ENCODE data around the gene OR1L6.

OR1L6 gene, protein sequence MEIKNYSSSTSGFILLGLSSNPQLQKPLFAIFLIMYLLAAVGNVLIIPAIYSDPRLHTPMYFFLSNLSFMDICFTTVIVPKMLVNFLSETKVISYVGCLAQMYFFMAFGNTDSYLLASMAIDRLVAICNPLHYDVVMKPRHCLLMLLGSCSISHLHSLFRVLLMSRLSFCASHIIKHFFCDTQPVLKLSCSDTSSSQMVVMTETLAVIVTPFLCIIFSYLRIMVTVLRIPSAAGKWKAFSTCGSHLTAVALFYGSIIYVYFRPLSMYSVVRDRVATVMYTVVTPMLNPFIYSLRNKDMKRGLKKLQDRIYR

DNA sequence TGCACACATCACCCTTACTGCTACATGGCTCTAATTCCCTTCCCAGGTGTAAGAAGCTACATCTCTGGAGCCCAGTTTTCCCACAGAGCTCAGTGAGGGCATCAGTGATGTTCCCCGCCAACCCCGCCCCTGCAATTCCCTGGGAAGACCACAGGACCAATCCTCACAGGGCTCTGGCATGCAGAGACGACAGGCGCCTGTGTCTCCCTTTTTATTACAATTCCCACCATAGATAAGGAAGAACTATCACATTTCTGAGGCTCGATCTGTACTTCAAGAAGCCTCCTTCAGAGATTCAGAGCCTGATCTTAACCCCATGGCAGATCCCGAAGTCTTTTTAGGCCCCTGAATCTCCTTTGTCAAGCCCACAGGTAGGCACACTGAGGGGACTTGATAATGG lies at the start of gene OR1L6:
TSS of gene OR1L6 (plus strand) at position 301 of the 400 bp plus-strand sequence. CDS start 7,545 bp downstream, outside the sequence.
- no peak for DNase-seq (ENCODE audit: low spot score)

DNA sequence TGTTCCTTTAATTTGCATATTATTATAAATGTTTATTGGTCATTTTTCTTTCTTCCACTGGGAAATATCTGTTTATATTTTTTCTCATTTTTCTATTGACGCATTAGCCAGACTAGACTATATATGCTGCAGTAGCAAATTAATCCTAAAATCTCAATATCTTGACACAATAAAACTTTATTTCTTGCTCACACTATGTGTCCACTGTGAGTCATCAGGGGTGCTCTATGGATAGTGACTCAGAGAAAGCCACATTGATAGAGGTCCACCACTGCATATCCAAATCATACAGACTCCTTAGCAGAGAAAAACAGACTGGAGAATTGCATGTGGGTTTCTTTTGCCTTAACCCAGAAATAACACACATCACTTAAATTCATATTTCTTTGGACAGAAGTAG lies 46.4 kb upstream of the OR1L6 start:
- DNase-seq (ENCODE audit: low spot score) = peak; percentile 26

DNA sequence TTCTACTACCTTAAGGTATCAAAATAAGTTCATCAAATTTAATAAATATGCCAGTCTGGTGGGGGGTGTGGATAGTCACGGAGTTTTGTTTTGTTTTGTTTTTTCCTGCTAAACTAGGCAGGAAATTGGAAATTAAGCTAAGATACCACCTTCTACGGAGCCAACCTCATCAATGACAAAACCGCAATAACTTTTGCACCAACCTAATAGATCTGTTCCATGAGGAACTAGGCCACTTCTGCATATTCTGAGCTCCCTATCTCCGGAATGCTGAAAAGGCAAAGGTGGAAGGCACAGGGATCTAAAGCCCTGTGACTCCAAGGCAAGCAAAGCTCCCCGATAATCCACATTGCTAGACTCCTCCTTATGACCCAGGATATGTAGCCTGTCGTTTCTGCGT lies 24.1 kb upstream of the OR1L6 start:
- no peak for DNase-seq (ENCODE audit: low spot score)

DNA sequence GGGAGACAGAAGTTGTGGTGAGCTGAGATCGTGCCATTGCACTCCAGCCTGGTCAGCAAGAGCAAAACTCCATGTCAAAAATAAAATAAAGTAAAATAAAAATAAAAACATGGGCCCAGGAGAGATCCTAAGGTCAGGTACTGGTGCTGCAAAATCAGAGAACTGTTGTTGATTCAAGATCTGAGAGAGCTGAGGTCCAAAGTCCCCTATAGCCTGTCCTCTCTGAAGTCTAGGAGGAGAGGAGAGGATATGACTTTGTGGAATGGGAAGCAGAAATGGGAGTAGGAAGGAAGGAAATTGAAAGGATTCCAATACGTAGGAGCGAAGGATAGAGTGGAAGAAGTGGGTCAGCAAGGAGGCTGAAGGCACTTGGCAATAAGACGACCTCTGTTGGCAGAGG lies 22.9 kb upstream of the OR1L6 start:
- no peak for DNase-seq (ENCODE audit: low spot score)

DNA sequence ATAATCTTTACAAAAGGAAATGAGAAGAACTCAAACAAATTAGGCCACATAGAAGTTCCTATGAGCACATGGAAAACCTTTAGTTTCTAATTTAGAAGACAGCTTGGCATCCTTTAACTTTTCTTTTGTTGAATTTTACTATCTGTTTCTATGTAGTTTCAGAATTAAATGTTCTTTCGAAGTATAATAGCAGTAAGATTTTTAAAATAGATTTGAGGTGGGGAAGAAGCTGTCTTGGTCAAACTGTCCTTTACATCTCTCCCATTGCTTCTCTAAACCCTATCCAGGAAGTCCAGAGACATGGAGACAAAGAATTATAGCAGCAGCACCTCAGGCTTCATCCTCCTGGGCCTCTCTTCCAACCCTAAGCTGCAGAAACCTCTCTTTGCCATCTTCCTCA lies 18.4 kb upstream of the OR1L6 start, which contains the start of gene OR1L4:
TSS of gene OR1L4 (plus strand) at position 301 of the 400 bp plus-strand sequence. CDS start at position 301, 0 bp downstream.
- no peak for DNase-seq (ENCODE audit: low spot score)

DNA sequence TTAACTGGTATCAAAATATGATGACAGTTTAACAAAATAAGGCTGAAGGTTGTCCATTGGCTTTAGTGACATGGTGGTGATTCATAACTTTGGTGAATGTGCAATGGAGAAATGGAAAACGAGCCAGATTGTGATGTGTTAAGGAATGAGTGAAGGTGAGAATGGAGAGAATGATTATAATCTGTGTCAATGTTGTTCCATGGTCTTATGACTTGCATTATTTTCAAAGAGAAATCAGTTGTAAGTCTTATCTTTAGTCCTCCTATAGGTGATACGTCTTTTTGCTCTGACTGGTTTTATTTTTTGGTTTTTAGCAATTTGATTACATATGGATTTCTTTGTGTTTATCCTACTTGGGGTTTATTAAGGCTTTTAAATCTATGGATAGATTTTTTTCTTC lies 12.7 kb downstream of the OR1L6 start:
- no peak for DNase-seq (ENCODE audit: low spot score)

DNA sequence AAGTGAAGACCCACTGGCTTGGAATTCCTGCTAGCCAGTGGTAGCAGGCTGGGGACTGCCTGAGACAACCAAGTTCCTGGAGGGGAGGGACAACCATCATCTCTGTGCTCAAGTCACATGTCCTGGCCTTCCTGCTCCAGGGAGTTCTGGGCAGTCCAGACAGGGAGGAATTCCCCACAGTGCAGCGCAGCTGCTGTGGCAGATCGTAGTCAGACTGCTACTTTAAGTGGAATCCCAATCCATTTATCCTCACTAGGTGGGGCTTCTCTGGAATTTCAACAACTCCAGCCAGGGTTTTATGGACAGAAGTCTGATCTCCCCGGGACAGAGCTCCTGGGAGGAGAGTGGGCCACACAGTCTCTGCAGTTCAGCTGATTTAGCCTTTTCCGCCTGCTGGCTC lies 25.7 kb downstream of the OR1L6 start:
- DNase-seq (ENCODE audit: low spot score) = peak; percentile 57

DNA sequence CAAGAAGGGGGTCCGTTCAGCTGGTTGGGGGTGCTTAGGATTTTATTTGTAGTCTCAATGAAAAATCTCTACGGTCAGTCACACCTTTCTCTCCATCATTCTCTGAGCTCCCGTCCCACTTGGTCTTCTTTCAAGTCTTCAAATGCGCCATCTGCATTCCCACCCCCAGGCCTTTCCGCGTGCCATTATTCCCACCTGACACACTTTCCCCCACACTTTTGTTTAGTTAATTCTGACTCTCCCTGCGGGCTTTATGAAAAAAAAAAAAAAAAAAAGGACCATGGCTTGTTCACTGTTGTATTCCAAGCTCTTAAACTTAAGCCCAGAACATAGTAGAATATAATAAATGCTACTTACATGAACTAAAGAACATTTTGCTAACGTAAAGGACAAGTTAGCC lies 34.9 kb downstream of the OR1L6 start:
- no peak for DNase-seq (ENCODE audit: low spot score)

DNA sequence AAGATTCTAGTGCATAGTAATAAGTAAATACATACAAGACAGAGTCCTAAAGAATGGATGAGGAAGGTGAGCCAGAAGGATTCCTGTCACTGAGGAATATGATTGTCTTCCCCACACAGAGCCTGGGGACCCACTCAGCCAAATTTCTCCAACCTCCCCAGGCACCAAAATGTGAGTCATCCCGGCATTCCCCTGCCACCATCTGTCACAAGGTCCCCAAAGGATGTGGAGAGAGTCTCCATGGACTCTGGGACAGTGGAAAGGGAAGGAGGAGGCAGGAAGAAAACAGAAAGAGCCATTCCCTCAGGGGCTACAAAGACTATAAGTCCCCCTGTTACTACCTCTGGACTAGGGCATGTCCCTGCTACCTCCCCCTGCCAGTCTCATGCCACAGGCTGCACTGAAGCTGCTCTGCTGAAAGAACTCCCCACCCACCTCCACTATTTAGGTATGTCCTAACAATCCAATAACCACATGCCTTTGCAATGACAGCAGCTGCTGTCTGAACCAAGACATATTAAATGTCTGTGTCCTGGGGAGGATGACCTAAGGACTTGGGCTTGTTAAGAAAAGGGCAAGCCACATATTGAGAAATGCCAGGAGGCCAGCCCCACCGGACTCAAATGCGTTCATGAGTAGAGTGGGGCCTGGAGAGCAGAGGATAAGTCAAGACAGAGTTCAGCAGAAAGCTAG lies 36.0 kb downstream of the OR1L6 start:
- DNase-seq (ENCODE audit: low spot score) = peak; percentile 92

DNA sequence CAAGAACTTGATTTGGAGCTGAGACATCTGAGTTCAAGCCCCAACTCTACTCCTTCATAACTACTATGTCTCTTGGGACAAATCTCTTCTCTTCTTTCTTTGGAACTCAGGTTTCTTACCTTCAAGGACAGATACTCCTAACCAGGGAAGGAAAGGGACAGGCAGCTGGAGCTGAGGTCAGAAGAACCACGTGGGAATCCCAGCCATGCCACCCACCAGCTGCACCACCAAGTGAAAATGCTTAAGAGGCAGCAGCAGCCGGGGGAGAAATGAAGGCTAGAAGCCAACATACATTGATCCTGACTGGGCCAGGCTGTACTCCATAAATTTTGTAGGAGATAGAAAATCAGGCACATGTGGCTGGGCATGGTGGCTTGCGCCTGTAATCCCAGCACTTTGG lies 37.1 kb downstream of the OR1L6 start:
- DNase-seq (ENCODE audit: low spot score) = no peak

DNA sequence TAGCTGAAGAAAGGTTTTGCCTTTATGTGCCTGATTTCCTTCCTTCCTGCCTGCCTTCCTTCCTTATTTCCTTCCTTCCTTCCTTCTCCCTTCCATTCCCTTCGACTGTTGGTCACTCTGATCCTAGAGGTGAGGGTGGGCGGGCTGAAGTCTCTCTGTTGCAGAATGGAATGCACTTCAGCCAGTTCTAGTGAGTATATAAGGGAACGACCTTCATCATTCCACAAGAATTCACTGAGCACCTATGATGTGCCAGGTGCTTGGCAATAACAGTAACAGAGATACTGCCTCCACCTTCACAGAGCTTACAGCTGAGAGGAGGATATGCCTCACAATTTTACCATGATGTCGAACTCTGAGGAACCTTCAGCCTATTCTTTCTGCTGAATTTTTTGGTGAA lies 37.9 kb downstream of the OR1L6 start:
- DNase-seq (ENCODE audit: low spot score) = peak; percentile 70

DNA sequence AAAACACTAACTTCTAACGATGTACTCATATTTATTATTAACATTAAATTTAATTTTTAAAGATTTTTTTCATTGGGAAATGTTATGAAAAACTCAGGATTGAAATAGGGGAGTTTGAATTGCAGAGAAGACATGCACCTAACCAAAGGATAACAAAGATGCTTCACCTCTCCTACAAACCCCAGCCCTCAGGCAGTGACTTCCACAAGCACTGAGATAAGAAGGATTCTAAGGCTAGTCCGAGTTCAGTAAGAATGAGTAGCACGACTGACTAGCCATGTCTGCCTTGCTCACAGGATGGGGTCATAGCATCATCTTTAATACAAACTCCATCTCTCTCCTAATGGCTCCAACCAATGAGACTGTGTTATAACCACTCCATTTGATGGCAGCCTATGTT lies 39.6 kb downstream of the OR1L6 start:
- DNase-seq (ENCODE audit: low spot score) = no peak

DNA sequence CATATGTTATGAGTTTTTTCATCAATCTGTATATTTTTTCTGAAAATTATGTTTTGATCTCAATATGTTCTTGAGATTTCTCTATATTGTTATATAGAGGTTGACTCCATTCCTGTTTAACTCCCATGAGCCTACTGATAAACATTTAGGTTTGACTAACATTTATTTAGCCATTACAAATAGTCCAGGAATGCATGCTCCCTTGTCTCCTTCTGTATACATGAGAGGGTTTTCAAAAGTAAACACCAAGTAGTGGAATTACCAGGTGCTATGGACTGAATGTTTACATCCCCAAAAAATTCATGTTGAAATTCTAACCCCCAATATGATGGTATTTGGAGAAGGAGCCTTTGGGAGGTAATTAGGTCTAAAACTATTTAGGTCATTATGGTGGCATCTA lies 43.2 kb downstream of the OR1L6 start:
- no peak for DNase-seq (ENCODE audit: low spot score)

DNA sequence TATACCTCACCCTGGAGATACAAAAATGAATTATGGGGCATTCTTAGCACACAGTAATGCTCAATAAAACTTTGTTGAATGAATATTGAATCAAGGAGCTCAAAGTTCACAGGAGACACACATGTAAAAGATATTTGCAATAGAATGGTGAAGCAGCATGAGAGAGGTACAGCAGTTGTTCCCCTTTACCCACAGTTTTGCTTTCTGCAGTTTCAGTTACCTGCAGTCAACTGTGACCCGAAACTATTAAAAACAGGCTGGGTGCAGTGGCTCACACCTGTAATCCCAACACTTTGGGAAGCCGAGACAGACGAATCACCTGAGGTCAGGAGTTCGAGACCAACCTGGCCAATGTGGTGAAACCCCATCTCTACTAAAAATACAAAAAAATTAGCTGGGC lies 44.2 kb downstream of the OR1L6 start:
- no peak for DNase-seq (ENCODE audit: low spot score)

DNA sequence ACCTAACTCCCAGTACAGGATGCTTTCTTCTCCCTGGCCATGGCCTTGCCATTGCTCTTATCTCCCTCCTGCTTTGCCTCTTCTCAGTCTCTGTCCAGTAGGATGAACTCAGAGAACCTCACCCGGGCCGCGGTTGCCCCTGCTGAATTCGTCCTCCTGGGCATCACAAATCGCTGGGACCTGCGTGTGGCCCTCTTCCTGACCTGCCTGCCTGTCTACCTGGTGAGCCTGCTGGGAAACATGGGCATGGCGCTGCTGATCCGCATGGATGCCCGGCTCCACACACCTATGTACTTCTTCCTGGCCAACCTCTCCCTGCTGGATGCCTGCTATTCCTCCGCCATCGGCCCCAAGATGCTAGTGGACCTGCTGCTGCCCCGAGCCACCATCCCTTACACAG lies 46.7 kb downstream of the OR1L6 start, which contains the start of gene OR5C1:
TSS of gene OR5C1 (plus strand) at position 103 of the 400 bp plus-strand sequence. CDS start at position 103, 0 bp downstream.
- DNase-seq (ENCODE audit: low spot score) = no peak

DNA sequence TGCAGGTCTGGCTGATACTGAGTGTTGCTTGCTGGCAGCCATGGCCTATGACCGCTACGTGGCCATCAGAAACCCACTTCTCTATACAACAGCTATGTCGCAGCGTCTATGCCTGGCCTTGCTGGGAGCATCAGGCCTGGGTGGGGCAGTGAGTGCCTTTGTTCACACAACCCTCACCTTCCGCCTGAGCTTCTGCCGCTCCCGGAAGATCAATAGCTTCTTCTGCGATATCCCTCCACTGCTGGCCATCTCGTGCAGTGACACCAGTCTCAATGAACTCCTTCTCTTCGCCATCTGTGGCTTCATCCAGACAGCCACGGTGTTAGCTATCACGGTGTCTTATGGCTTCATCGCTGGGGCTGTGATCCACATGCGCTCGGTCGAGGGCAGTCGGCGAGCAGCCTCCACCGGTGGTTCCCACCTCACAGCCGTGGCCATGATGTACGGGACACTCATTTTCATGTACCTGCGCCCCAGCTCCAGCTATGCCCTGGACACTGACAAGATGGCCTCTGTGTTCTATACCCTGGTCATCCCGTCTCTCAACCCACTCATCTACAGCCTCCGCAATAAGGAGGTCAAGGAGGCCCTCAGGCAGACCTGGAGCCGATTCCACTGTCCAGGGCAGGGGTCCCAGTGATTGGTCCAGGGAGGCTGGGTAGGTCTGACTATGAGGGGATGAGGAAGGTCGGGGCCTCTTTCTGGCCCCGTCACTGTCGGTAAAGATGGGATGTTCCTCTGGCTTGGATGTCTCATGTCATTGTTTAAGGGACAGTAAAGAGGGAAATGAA lies 47.3 kb downstream of the OR1L6 start:
- no peak for DNase-seq (ENCODE audit: low spot score)

DNA sequence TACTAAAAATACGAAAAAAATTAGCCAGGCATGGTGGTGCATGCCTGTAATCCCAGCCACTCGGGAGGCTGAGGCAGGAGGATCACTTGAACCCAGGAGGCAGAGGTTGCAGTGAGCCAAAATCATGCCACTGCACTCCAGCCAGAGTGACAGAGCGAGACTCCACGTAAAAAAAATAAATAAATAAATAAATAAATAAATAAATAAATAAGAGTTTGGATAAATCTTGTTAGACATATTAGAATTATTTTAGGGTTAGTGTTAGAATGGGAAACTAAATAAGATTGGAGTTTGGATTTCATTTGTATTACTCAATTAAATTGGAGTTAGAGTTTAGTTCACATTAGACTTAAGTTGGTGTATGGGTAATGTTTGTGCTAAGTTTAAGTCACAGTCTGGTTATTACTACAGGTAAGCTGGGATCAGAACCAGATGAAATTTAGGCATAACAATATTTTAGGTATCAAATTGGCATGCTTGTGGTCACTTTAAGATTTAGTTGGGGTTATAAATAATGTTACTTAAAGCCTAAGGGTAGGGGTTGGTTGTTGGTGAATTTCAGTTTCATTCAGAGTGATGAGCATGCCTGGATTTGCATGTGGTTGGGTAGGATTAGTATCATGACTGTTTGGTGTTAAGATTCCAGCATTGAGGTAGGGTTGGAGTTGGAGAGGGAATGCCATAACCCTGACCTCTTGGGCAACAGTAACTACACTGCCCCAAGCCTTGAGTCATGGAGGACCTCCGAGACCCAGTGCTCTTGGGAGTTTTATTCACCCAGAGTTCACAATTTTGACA lies 50.0 kb downstream of the OR1L6 start:
- no peak for DNase-seq (ENCODE audit: low spot score)

DNA sequence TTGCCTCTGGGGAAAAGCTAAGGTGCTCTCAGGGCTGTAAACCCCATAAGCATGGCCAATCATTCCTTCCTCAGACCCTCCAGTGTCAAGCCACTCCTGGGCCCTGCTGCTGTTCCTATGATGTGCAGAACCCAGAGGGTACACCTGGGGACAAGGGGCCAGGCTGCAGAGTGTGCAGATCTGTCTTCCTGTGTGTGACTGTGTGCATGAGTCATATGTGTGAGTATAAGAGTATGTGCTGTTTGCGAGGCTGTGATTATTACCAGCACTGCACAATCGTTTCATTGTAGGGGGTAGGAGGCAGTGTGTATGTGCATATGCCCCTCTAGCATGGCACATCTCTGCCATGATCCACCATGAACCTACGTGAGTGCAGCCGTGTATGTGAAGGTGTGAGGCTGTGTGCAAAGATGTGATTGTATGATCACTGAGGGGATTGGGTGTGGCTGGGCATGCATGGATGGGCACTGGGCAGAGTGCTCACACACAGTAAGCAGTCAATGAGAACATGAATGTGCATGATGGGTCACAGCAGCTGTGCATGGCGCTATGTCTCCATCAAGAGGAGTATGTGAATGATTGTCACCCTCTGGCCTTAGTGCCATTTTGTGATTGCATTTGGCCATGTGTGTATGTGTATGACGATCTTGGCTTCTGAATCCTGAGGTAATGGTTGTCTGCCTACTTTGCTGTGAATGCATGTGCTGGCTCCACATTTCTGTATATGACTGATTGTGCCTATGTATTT lies 55.4 kb downstream of the OR1L6 start:
- DNase-seq (ENCODE audit: low spot score) = peak; percentile 67

All from kidney tubule cell (primary cell).